ENCODE data around the gene PRIMPOL.

The PRIMPOL gene

DNA sequence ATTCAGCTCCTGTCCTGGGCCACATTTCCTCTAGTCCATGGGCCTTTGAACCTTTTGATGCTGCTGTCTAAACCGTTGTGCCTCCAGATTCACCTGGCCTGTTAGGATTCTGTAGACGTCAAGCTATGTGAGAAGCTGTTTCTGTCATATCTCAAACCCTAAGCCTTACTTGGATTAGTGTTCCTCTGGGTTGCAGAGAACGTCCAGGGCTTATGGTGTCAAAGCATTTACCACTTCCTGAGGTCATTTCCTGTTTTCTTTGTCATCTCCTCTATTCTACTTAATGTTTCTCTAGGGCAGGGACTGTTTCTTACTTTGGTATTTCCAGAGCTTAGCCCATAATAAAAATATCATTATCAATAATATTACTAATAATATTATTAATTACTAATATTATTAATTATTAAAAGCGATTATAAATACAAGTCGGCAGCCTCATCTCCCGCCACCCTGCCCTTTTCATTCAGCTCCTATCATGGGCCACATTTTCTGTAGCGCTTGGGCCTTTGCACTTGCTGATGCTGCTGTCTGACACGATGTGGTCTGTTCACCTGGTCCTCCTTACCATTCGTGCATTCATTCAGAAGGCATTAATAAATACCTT is 19.1 kb downstream of the PRIMPOL start:
- DNase-seq, result no peak

DNA sequence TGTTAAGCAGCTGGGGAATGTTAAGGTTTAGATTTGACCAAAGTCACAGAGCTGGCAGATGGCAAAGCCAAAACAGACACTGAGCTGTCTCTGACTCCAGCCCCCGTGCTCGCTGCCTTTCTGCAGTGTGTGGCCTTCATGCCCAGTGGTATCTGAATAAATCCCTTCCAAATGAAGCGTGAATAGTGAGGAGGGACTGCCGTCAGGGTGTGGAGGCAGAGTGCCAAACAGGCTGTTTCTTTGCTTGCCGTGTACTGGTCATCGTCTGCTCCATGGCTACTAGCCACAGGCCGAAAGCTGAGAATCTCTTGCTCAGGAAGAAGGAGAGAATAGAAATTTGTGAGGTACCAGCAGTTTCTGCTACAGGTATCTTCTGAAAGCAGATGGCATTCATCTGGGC is 19.7 kb downstream of the PRIMPOL start:
- DNase-seq, result no peak

DNA sequence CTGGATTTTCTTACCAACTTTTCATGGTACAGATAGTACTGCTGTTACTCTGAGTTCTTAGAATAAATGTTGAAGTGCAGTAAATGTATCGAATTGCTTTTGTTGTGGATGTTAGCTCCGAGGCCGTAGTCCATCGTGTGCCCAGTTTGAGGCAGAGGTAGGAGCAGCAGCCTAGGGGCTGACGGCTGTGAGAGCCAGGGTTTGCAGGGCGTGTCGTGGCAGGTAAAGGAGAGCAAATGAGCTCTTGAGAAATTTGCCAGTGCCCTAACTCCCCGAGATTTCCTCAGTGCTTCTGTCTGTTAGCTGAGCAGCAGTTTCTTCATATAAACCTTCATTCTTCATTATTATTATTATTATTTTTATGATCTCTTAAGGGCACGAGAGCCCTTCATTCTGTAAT is 21.6 kb downstream of the PRIMPOL start:
- no peak for DNase-seq

DNA sequence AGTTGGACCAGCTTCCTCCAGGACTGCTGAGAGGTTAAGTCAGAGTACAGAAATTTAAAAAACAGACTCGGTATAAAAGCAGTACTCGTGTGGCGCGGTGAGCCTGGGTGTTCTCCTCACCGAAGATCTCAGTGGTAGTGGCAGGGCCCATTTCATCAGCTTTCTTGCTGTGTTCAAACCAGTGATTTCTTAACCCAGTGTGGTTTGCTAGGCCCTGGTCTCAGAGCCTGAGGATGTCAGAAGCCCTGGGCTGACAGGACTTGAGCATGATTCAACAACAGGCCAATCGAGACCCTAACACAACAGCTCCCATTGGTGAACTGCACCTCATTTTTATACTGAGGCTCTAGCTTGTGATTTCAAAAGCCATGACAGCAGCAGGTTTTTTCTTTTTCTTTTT is 23.2 kb downstream of the PRIMPOL start:
- DNase-seq, result no peak

DNA sequence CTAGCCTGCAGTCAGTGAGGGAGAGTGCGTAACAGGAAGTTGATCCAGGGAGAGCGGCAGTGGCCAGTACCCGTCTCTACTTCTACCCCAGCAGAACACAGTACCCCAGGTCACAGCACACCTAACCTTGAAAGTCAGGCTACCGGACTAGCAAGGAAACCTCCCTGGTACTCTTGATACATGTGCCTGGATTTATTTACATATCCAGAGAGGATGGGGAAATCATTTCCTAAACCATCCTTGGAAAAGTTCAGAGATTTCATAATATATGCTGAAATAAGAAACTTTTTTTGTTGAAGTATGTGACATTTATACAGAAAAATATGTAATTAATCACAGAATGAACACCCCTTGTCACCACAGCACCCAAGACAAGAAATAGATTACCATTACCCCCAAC is 24.5 kb downstream of the PRIMPOL start:
- DNase-seq, result no peak

DNA sequence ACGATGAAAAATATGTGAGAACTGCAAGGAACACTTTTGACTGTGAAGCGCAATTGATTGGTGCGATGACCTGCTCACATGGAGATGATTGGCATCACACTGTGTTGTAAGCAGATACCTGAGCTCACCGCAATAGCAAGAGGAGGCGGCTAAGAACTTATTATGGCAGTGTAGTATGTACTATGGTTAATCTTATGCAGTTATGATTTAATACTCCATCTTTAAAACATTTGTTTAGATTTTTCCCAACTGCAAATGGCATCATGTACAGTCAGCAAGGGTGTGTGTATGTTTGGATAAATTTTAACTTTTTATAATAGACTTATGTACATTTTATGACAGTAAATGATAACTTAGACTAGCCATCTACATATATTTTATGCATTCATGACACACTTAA is 25.5 kb downstream of the PRIMPOL start:
- DNase-seq, result no peak

DNA sequence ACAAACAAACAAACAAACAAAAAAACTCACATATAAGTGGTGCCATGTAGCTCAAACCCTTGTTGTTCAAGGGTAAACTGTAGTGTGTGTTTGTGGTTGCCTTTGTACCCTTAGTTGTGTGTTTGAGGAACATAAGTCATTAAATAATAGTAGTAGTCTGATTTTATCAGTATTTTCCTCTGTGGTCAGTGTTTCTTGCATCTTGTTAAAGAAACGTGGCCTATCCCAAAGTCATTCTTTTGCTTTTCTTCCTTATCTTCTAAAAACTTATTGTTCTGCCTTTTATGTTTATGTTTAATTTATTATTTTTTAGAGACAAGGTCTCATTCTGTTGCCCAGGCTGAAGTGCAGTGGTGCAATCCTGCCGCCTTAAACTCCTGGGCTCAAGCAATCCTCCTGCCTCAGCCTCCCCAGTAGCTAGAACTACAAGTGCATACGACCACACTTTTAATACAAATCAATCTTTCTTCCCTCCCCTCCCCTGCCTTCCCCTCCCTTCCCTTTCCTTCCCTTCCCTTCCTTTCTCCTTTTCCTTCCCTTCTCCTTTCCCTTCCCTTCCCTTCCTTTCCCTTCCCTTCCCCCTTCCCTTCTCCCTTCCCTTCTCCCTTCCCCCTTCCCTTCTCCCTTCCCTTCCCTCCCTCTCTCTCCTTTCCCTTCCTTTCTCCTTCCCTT is 26.4 kb downstream of the PRIMPOL start:
- DNase-seq, result no peak

DNA sequence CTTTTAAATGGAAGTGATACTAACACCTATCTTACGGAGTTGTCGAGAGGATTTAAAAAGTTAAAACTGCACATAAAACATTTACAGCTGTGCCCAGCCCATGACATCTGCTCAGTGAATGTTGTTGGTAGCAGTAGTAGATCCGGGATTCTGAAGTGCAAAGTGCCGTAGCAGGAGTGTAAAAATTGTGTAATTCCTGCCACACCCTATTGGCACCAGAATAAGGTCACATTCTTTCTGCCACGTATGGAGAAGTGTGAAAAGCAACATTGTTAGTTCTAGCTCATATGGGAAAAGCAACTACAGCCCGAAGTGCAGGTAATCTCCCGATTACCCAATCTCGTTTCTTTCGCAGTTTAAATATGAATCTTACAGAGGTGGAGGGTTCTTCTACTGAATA is 31.2 kb downstream of the PRIMPOL start:
- no peak for DNase-seq

DNA sequence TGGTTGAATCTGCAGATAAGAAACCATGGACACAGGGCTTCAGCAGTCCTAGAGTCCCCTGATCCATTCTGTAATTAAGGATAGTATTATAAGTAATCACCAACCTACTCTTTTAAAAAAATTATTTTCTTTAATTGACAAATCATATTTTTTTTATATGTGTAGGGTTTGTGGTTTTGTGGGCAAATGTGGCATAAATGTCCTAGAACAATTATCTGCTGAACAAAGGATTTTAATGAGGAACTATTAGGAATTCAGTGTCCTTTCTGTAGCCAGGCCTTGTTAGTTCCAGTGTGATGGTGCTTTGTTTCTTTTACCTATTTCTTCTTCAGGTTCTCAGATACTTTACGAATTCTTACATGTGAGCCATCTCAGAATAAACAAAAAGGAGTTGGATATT is 32.4 kb downstream of the PRIMPOL start:
- no peak for DNase-seq

DNA sequence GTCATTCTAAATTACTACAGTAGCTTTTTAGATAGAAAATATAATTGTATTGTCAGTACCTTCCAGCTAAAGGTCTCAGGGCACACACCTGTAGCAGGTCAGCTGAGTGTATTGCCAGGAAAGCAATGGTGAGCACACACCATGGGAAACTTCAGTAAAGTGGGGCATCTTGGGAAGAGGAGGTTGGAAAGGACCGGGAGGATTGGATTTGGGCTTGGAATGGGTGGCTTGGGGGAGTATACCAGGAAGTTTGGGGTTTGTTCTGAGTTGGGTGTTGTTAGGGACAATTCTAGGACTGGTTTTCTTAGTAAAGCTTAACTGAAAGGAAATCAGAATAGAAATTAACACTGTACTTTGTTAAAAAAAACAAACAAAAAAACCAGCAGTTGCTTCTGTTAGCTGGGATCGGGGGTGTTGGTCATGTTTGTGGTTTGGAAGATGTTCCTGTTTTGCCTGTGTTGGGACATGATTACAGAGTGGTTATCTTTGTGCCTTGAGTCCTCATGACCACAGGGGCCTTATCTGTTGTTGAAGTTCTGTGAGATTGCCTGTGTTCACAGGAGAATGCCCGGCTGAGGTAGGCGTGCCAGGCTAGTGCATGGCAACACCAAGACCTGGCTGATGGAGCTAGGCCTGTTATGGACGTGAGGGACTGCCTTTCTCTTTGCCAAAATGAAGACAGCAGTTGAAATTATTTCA is 35.1 kb downstream of the PRIMPOL start:
- DNase-seq, result no peak

DNA sequence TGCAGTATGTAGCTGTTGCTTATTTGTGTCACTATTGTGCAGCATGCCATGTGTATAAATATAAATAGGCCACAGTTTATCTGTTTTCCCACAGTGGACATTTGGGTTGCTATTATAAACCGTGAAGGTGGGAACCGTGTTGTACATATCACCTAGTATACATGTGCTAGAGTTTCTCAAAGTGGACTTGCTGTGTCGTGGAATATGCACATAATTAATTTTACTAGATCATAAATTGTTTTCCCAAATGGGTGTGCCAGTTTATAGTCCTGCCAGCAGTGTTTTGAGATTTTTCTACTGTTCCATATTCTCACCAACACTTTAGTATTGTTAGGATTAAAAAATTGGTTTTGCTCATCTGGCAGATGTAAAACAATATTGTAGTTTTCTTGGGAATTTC is 38.5 kb downstream of the PRIMPOL start:
- DNase-seq, result no peak

DNA sequence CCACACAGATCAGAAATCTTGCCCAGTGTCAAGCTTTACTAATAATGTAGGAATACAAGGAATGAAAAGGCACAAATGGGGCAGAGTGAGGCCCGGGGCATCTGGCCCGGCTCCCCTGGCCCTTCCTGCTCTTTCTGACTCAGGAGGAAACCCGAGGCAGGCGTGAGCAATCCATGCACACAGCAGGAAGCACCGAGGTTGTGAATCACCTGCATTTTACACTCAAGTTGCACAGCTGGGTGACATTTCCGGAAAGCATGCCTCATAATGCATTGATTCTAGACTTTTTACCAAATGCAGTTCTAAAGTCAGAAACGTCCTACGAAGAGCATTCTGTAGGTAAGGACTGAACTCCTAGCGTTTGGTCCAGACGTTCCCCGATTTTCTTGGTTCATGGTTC is 38.9 kb downstream of the PRIMPOL start:
- no peak for DNase-seq

DNA sequence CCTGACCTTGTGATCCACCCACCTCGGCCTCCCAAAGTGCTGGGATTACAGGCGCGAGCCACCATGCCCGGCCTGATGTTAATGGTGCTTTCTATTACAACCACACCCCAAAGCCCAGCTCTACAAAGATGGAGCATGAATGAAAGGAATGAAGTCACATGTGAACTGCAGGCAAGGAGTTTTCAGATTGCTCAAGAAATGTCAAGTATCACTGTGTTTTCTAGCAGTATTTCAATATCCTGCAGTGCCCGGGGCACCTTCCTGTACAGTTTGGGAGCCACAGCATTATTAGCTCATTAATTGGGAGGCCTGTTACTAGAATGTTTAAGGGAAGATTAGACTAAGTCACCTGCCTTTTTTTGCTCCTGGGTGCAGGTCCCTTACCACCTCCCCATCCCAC is 40.1 kb downstream of the PRIMPOL start:
- DNase-seq, result no peak

DNA sequence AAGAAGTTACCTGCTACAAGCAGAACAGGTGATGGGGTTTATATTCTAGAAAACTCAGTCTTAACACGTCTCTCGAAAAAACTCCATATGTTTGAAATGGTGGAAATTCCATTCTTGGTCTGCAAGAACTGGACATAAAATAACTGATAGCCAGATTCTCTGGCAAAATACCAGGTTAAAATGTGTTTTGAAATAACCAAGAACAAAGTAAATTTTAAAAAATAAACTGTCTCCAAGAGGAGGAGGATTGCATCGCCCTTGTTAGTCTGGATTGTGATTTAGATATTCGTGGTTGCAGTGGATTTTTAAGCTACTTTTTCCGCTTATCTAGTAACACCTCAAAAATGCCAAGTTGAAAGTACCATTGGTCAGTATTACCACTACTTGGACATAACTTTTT is 43.5 kb downstream of the PRIMPOL start:
- no peak for DNase-seq

DNA sequence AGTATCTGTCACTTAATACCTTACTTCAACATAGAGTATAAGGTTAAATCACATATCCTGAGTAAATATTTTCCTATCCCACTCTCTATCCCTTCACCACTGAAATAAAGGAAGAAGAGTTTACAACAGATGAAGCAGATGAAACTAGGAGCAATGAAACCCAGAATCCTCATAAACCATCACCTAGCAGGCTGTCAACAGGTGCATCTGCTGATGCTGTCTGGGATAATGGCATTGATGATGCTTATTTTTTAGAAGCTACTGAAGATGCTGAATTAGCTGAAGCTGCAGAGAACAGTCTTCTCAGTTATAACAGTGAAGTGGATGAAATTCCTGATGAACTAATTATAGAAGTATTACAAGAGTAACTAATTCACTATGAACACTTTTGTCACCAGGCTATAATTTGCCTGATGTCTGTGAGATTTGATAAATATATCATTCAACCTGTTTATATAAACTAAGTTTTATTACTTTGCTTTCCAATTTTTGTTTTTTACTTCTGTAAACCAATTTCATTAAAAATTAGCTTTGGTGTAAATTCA is 44.9 kb downstream of the PRIMPOL start:
- no peak for DNase-seq

DNA sequence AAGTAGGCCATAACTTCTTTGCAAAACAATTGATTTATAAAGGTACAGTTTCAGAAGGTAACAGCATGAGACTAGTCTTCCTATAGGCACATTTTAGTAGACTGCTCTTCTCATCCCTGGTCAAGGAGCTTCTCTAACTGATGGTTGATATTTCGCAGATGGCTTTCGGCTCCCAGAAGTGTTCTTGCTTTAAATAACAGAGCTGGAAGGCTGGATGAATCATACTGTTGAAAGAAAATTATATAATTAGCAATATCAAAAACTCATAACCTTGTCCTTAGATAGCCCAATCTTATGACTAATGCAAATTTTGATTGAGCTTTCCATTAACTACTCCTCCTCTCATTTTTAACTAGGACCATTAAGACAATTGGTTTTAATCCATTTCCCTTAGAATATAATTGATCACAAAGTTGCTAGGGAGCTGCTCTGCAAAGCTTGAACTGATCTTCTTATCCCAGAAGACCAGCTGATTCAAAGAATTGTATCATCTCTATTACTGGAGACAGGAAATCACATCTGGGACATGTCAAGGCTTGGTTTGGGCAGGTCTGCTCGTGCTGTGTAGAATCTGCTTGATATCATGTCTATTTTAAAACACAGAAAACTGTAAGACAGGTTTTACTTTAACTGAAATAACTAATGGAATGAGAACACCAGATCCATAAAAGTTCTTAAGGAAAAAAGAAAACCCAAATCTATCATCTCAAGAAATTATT is 45.8 kb downstream of the PRIMPOL start:
- DNase-seq, result no peak

DNA sequence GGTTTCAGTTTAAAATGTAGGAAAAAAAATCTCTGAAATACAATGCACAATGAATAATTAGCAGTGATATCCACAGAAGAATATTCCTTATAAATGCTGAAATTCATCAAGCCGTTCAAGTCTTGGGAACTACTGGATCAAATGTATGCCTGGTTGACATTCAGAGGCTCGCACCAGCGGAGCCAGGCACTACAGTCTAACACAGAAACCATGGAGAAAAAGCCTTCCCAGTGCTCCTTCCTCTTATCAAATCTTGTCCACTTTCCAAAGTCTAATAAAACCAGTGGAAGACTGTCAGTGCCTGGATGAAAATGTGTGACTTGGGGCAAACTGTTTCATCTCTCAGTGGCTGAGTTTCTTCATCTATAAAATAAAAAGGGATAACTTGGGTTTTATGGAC is 48.4 kb downstream of the PRIMPOL start:
- DNase-seq, result no peak

DNA sequence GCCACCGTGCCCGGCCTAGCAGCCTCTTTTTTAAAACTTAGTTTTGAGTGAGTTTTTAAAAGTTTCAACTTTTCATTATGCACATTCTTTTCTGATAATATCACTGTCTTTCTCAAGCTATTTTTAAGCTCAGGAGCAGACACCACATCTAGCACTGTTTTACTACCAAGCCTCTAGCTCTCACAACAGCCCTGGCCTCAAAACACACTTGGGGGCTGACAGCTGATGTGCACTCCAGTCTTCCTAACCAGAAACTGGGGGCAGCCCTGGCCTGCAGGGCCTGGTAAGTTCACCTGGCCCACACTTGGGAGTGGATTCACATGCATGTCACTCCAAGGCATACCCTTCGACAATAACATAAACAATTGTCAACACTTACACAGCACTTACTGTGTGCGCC is 50.4 kb downstream of the PRIMPOL start:
- DNase-seq, result no peak

DNA sequence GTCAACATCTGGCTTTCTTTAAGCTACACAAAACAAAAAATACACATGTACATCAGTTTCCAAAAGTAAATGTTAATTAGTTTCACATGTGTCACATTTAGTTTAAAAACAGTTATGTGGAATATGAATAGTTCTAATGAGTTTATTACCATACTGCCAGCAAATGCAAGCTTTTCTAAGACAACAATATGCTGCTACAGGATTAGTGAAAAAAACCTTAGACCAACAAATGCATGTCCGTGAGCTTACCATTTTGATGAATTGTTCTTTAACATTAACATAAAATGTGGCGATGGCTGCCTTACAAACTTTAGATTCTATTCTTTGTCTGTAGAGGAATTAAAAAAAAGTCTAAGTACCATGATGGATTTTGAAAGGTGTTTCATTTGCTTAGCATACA is 52.6 kb downstream of the PRIMPOL start:
- no peak for DNase-seq

DNA sequence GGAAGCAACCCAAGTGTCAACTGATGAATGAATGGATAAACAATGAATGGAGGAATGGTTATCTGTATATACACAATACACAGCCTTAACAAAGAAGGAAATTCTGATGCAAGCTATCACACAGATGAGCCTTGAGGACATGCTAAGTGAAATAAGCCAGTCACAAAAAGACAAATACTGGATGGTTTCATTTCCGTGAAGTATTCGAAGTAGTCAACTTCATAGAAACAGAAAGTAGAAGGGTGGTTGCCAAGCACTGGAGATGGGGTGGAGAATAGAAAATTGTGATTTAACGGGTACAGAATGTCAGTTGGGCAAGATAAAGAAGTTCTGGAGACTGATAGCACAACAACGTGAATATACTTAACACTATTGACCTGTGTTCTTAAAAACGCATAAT is 56.2 kb downstream of the PRIMPOL start:
- DNase-seq, result no peak

DNA sequence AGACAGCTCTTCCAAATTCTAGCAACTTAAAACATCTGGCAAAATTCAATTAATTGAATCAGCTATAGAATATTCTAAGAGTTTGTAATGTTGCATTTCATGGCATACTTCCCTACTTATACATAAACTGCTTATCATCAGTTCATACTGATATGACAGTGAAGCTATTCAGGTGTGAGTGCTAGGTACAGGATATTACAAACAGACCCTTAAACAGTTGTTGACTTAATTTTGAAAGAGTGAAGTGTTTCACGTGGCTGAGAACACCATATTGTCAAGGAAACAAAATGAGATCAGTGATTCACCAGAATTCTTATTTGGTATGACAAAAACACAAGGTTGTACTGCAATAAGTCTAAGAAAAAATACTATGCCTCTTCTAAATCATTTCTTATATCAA is 56.9 kb downstream of the PRIMPOL start:
- DNase-seq, result no peak

DNA sequence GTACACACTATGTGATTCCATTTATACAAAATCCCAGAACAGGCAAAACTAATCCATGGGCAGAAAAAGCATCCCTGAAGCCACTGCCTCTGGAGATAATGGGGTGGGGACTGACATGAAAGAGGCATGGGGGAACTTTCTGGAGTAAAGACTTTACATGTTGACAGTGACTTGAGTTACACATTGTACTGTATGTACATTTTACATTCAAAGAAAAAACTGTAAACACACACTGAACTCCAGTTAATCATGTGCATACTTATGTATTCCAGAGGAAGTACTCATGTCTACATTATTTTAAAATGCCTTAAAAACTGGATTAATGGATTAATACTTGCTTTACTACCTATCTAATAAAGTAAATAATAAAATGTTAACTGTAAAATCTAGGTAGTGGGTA is 62.8 kb downstream of the PRIMPOL start:
- DNase-seq, result no peak

DNA sequence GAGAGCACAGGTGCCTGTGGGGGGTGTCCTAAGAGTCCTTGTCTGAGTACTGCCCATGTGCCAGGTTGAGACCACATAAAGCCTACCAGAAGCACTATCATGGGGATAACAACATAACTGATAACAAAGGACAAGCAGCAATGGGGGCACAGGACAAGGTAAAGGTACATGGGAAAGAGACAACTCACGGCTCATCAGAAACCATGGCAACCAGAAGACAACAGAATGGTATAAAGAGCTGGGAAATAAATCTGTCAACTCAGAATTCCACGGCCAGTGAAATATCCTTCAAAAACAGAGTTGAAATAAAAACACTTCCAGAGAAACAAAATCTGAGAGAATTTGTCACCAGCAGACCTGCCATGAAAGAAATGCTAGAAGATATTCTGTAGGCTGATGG is 64.3 kb downstream of the PRIMPOL start:
- no peak for DNase-seq

DNA sequence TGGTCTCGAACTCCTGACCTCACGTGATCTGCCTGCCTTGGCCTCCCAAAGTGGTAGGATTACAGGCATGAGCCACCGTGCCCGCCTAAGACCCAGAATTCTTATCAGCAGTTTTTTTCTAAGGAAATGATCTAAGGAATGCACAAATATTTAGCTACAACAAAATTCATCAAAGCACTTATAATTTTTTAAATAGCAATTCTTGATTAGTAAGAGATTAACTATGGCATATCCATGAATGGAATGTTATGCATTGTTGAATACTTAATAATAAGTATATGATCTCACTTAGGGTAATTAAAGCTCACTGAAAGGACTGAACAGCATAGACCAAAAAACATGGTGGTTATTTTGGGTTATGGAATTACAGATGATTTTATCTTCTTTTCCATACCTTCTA is 66.0 kb downstream of the PRIMPOL start:
- no peak for DNase-seq

Data from effector CD4-positive, alpha-beta T cell (primary cell).